Gastrocnemius medialis (tissue), 4 donors: Measurements from ENCODE around the gene GJB3.

Experiments
- CTCF ChIP-seq, 5 experiments: fragments of 450-650 bp in 3 of 5; fragments of 200-600 bp in 2 of 5; sonication (generic) in 2 of 5; IDR thresholded peaks in 4 of 5; conservative IDR thresholded peaks in 1 of 5; 1 replicate in 4 of 5; 2 replicates in 1 of 5; pipeline ENCODE4 v1.5.1; 2016 to 2019; ENCODE audit warnings: antibody characterized with exemption in 5 of 5, mild to moderate bottlenecking in 3 of 5, moderate library complexity in 3 of 5
- POLR2A ChIP-seq, 2 donors: fragments of 450-650 bp; IDR thresholded peaks; one replicate each; pipeline ENCODE4 v1.6.1; 2017; ENCODE audit warnings: antibody characterized with exemption in 2 of 2, mild to moderate bottlenecking in 2 of 2, moderate library complexity in 2 of 2

GRCh38 chr1:34825455-34826091 lies 44.6 kb downstream of the GJB3 start:
- TF ChIP-seq POLR2A (IDR thresholded peaks at IDR 0.05) (no peak), CTCF (IDR thresholded peaks at IDR 0.05 in 4 of 5, conservative IDR thresholded peaks at IDR 0.05 in 1 of 5) (no peak)
